Esophagus squamous epithelium (tissue), 5 donors: ENCODE measurements around the gene BAIAP2. TPM values are rescaled to one million over a fixed set of nuclear protein-coding genes. Genes with fewer than 3 reads are reported as not detected.

Experiments
- DNase-seq: peaks from one replicate; lab custom pipeline; 2025; lab: John Stamatoyannopoulos, UW
- H3K27ac ChIP-seq, 4 donors: fragments of 200-600 bp; sonication (generic); one replicate each; pipeline ENCODE4 v1.5.1; 2016 to 2019; ENCODE audit warnings: mild to moderate bottlenecking in 1 of 4
- H3K27me3 ChIP-seq, 4 donors: fragments of 200-600 bp; sonication (generic); 1 replicate in 3 of 4; 2 replicates in 1 of 4; pipeline versions ENCODE4 v1.5.1 to v1.6.0; 2017 to 2021; ENCODE audit warnings: antibody characterized with exemption in 1 of 4
- H3K36me3 ChIP-seq, 3 donors: fragments of 200-600 bp; sonication (generic); one replicate each; pipeline ENCODE4 v1.5.1; 2016 to 2019
- H3K4me1 ChIP-seq, 3 donors: fragments of 200-600 bp; sonication (generic); one replicate each; pipeline ENCODE4 v1.5.1; 2017 to 2019
- H3K4me3 ChIP-seq, 4 donors: fragments of 200-600 bp; sonication (generic); 1 replicate in 3 of 4; 2 replicates in 1 of 4; pipeline ENCODE4 v1.5.1; 2016 to 2019; ENCODE audit warnings: mild to moderate bottlenecking in 2 of 4, moderate library complexity in 1 of 4
- H3K9me3 ChIP-seq, 3 donors: fragments of 200-600 bp; sonication (generic); one replicate each; pipeline ENCODE4 v1.5.1; 2016 to 2019
- CTCF ChIP-seq, 6 experiments: fragments of 450-650 bp in 4 of 6; fragments of 200-600 bp in 2 of 6; sonication (generic) in 2 of 6; IDR thresholded peaks; one replicate each; pipeline ENCODE4 v1.5.1; 2016 to 2019; ENCODE audit warnings: antibody characterized with exemption in 6 of 6, mild to moderate bottlenecking in 4 of 6, moderate library complexity in 4 of 6
- POLR2A ChIP-seq, 4 donors: fragments of 450-650 bp; IDR thresholded peaks; one replicate each; pipeline ENCODE4 v1.6.1; 2017; ENCODE audit warnings: antibody characterized with exemption in 4 of 4, mild to moderate bottlenecking in 4 of 4, moderate library complexity in 3 of 4
- WGBS, 2 donors: methylation state at CpG; one replicate each; pipeline ENCODE4 v1.1.5; 2018; 5-methylcytosine and 5-hydroxymethylcytosine counted together
- intact Hi-C: fragments of 100-400 bp; cut with DNase I; formaldehyde crosslinking; loops from one replicate; pipeline ENCODE4 v1.15.0; 2022
- total RNA-seq, 4 donors: library from RNA; depleted of rRNA; stranded (reverse); fragments of >200 nt; gene quantifications; one replicate each; pipeline ENCODE4 v1.1.0, GENCODE V29; 2016
- donor health status: DM: yes; HTN: yes; CAD: no.

BAIAP2 gene
- total RNA-seq, 4 donors from 2014 or later, result 87.8 to 175 (median 105) TPM

GRCh38 chr17:81112450-81112849 lies 77.5 kb downstream of the BAIAP2 start:
- WGBS, 2 donors, result 96 to 98% methylated on average over 5 to 13 of the region's 23 CpGs
- peaks cover 11 to 95% (median 13%) of the 10 kb centered on the region in 3 donors for H3K36me3 ChIP-seq

GRCh38 chr17:81113158-81113724 lies 78.3 kb downstream of the BAIAP2 start:
- Histone ChIP-seq H3K36me3 (peaks cover 11 to 87% (median 13%) of the 10 kb centered on the region in 3 donors), H3K4me1 (peaks cover 0 to 19% (median 0%) of the 10 kb centered on the region in 3 donors), H3K27me3 (no peaks in the 10 kb centered on the region), H3K4me3 (no peak overlapping the region), H3K9me3 (no peaks in the 10 kb centered on the region), H3K27ac (no peak overlapping the region)
- intact Hi-C loops, result no loop called here
- WGBS, 2 donors, result 86 to 88% methylated on average over 7 to 8 of the region's 21 CpGs
- no peak for DNase-seq
- TF ChIP-seq CTCF (IDR thresholded peaks at IDR 0.05) (no peak), POLR2A (IDR thresholded peaks at IDR 0.05) (no peak)

More at GRCh38 chr17:81112450-81112849, 77.5 kb downstream of the BAIAP2 start:
- intact Hi-C loops, result no loop called here
- no peak for TF ChIP-seq POLR2A (IDR thresholded peaks at IDR 0.05)
- TF ChIP-seq CTCF (IDR thresholded peaks at IDR 0.05), result no peak
- no peak overlapping the region for H3K27ac ChIP-seq
- H3K9me3 ChIP-seq, result no peaks in the 10 kb centered on the region
- H3K4me1 ChIP-seq, result peaks cover 0 to 16% (median 0%) of the 10 kb centered on the region in 3 donors
- H3K27me3 ChIP-seq, result no peaks in the 10 kb centered on the region
- H3K4me3 ChIP-seq, result no peak overlapping the region
- DNase-seq, result no peak

DNA sequence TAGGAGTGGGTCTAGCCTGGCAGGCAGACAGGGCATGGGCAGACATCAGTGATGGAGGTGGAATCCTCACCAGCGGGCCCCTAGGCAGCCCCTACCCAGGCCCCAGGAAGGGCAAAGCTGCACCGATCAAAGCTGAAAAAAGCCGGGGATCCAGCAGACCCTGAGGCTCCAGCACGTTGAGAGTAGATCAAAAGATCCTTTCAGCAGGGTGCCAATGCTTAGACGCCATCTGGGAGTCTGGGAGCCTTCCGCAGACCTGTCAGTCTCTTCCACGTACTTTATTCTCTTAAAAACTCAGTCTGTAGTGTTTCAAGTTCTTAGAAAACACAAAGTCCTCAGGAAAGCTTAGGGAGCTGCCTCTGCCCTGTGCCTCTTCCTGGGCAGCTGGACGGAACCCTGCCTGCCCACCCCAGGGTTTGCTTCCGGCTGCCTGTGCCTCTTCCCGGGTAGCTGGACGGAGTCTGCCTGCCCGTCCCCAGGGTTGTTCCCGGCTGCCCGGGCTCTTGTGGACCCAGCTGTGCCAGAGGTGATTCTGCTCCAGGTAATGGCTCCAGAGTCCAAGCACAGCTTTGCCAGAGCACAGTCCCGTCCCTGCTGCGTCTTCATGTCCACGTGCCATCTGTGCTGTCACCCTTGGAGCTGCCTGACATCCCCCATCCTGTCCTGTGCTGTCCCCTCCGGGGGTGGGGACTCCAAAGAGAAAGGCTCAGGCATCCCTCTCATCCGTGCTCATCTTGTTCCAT lies 79.6 kb downstream of the BAIAP2 start:
- H3K4me3 ChIP-seq, result no peak overlapping the region
- H3K27ac ChIP-seq, result no peak overlapping the region
- WGBS, 2 donors, result 62 to 82% methylated on average over 5 to 9 of the region's 19 CpGs
- H3K9me3 ChIP-seq, result no peaks in the 10 kb centered on the region
- peaks cover 9 to 74% (median 11%) of the 10 kb centered on the region in 3 donors for H3K36me3 ChIP-seq
- H3K27me3 ChIP-seq, result peaks cover 0 to 5% (median 0%) of the 10 kb centered on the region in 4 donors
- intact Hi-C loops, result no loop called here
- peaks cover 11 to 32% (median 11%) of the 10 kb centered on the region in 3 donors for H3K4me1 ChIP-seq
- TF ChIP-seq POLR2A (IDR thresholded peaks at IDR 0.05) (no peak), CTCF (IDR thresholded peaks at IDR 0.05) (no peak)
- DNase-seq, result no peak

DNA sequence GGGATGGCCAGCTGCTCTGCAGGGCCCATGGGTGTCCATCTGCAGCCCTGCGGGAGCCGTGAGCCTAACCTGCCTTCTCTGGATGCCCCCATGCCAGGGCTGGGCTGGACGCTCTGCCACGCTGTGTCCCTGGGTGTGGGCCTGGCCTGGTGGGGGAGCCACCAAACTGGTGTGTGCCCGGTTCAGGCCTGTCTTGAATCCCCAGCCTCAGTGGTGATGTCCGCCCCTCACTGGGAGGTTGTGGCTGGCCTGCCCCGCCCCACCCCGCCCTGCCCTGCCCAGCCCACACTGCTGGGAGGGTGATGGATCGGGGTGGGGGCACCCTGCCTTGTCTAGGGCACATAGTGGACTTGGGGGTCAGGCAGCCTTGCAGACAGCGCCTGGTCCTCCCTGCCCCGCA lies 80.3 kb downstream of the BAIAP2 start:
- intact Hi-C loops, result no loop called here
- no CpG with 5 or more reads among the region's 11 CpGs for WGBS, 2 donors

More for the DNA sequence above, 80.3 kb downstream of the BAIAP2 start:
- peaks cover 11 to 39% (median 13%) of the 10 kb centered on the region in 3 donors for H3K4me1 ChIP-seq
- H3K4me3 ChIP-seq, result no peak overlapping the region
- H3K36me3 ChIP-seq, result peaks cover 3 to 67% (median 8%) of the 10 kb centered on the region in 3 donors
- TF ChIP-seq CTCF (IDR thresholded peaks at IDR 0.05) (no peak), POLR2A (IDR thresholded peaks at IDR 0.05) (no peak)
- peaks cover 0 to 12% (median 0%) of the 10 kb centered on the region in 4 donors for H3K27me3 ChIP-seq
- H3K27ac ChIP-seq, result no peak overlapping the region
- DNase-seq, result no peak
- H3K9me3 ChIP-seq, result no peaks in the 10 kb centered on the region
